Measurements from ENCODE around the gene NACAD.

The NACAD gene

GRCh38 chr7:45053401-45053800 is 35.4 kb downstream of the NACAD start:
- H3K4me3 ChIP-seq (replicated peaks; ENCODE audit: low read depth, low read length), result no peak overlapping the region
- no peak for TF ChIP-seq CTCF (IDR thresholded peaks at IDR 0.05; ENCODE audit: low read depth, low read length, missing control alignments)
- DNase-seq (ENCODE audit: extremely low read depth, low read depth), result no peak

GRCh38 chr7:45052011-45052410 is 36.8 kb downstream of the NACAD start:
- H3K4me3 ChIP-seq (replicated peaks; ENCODE audit: low read depth, low read length), result no peak overlapping the region
- DNase-seq (ENCODE audit: extremely low read depth, low read depth), result no peak
- no peak for TF ChIP-seq CTCF (IDR thresholded peaks at IDR 0.05; ENCODE audit: low read depth, low read length, missing control alignments)

GRCh38 chr7:45050198-45050597 is 38.6 kb downstream of the NACAD start:
- no peak overlapping the region for H3K4me3 ChIP-seq (replicated peaks; ENCODE audit: low read depth, low read length)
- TF ChIP-seq CTCF (IDR thresholded peaks at IDR 0.05; ENCODE audit: low read depth, low read length, missing control alignments), result no peak
- DNase-seq (ENCODE audit: extremely low read depth, low read depth), result no peak

GRCh38 chr7:45048748-45049147 is 40.0 kb downstream of the NACAD start:
- H3K4me3 ChIP-seq (replicated peaks; ENCODE audit: low read depth, low read length), result no peak overlapping the region
- no peak for TF ChIP-seq CTCF (IDR thresholded peaks at IDR 0.05; ENCODE audit: low read depth, low read length, missing control alignments)
- DNase-seq (ENCODE audit: extremely low read depth, low read depth), result no peak

GRCh38 chr7:45044338-45044737 is 44.4 kb downstream of the NACAD start:
- TF ChIP-seq CTCF (IDR thresholded peaks at IDR 0.05; ENCODE audit: low read depth, low read length, missing control alignments), result no peak
- no peak overlapping the region for H3K4me3 ChIP-seq (replicated peaks; ENCODE audit: low read depth, low read length)
- no peak for DNase-seq (ENCODE audit: extremely low read depth, low read depth)

GRCh38 chr7:45039106-45039505 is 49.7 kb downstream of the NACAD start:
- DNase-seq (ENCODE audit: extremely low read depth, low read depth), result no peak
- H3K4me3 ChIP-seq (replicated peaks; ENCODE audit: low read depth, low read length), result no peak overlapping the region
- no peak for TF ChIP-seq CTCF (IDR thresholded peaks at IDR 0.05; ENCODE audit: low read depth, low read length, missing control alignments)

- no peak overlapping the region for H3K4me3 ChIP-seq (replicated peaks; ENCODE audit: low read depth, low read length)
- TF ChIP-seq CTCF (IDR thresholded peaks at IDR 0.05; ENCODE audit: low read depth, low read length, missing control alignments), result no peak
- DNase-seq (ENCODE audit: extremely low read depth, low read depth), result no peak
These were observed 50.9 kb downstream of the NACAD start for GRCh38 chr7:45037876-45038275.

Data from HFF-Myc (cell line).